ENCODE measurements around the gene IL37. TPM values are rescaled to one million over a fixed set of nuclear protein-coding genes. Genes with fewer than 3 reads are reported as not detected.
"Not testable (repeated sequence)": the region's sequence is repeated elsewhere in the genome, so short reads cannot be mapped to it uniquely, and the experiment has no call there.

Gene IL37
- total RNA-seq, 1 donor from 2014 or later = not detected

DNA sequence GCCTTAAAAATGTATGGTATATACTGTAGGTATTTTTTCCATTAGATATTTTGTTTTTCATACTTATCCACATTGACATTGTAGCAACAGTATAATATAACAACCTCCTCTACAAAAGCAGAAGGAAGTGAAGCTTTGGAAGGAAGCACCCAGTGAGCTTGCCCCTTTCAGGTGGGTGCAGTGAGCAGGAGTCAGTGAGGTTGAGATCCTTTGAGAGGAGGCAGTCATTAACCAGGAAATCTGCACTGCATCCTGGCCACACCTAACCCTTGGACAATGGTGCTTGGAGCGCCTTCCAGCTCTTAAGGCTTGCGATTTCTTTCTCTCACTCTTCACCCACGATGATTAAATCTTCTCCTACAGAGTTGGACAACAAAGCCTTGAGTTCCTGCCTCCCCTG lies 13.9 kb downstream of the IL37 start:
- no peak overlapping the region for H3K4me3 ChIP-seq
- ATAC-seq (peak; percentile 82), DNase-seq (no peak)
- no peak overlapping the region for H3K27ac ChIP-seq
- intact Hi-C loops (cut with DNase I) = no loop called here
- H3K9me3 ChIP-seq = no peaks in the 10 kb centered on the region
- H3K27me3 ChIP-seq = no peaks in the 10 kb centered on the region
- H3K36me3 ChIP-seq = no peaks in the 10 kb centered on the region
- TF ChIP-seq, protein P1, sequence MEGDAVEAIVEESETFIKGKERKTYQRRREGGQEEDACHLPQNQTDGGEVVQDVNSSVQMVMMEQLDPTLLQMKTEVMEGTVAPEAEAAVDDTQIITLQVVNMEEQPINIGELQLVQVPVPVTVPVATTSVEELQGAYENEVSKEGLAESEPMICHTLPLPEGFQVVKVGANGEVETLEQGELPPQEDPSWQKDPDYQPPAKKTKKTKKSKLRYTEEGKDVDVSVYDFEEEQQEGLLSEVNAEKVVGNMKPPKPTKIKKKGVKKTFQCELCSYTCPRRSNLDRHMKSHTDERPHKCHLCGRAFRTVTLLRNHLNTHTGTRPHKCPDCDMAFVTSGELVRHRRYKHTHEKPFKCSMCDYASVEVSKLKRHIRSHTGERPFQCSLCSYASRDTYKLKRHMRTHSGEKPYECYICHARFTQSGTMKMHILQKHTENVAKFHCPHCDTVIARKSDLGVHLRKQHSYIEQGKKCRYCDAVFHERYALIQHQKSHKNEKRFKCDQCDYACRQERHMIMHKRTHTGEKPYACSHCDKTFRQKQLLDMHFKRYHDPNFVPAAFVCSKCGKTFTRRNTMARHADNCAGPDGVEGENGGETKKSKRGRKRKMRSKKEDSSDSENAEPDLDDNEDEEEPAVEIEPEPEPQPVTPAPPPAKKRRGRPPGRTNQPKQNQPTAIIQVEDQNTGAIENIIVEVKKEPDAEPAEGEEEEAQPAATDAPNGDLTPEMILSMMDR (IDR thresholded peaks at IDR 0.05) = no peak
- H3K4me1 ChIP-seq = no peaks in the 10 kb centered on the region

DNA sequence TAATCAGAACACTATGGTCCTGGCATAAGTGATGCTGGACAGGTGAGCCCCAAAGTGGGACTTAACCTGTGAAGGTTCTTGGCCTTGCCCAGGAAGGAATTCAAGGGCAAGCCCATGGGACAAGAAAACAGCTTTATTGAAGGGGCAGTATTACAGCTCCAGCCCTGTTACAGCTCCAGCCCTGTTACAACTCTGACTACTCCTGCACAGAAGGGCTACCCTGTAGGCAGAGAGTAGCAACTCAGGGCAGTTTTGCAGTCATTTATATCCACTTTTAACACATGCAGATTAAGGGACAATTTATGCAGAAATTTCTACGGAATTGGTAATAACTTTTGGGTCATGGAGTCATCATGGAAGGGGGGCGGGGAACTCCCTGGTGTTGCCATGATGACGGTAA lies 15.7 kb downstream of the IL37 start:
- Histone ChIP-seq H3K27me3 (no peaks in the 10 kb centered on the region), H3K4me1 (no peaks in the 10 kb centered on the region), H3K4me3 (no peak overlapping the region), H3K36me3 (no peaks in the 10 kb centered on the region), H3K27ac (no peak overlapping the region), H3K9me3 (no peaks in the 10 kb centered on the region)
- DNase-seq (no peak), ATAC-seq (no peak)
- TF ChIP-seq, protein P1 (IDR thresholded peaks at IDR 0.05) = no peak
- intact Hi-C loops (cut with DNase I) = no loop called here

- intact Hi-C loops (cut with DNase I) = no loop called here
- DNase-seq (no peak), ATAC-seq (no peak)
- no peaks in the 10 kb centered on the region for H3K4me1 ChIP-seq
- no peak overlapping the region for H3K27ac ChIP-seq
- no peaks in the 10 kb centered on the region for H3K9me3 ChIP-seq
- no peak overlapping the region for H3K4me3 ChIP-seq
- no peaks in the 10 kb centered on the region for H3K36me3 ChIP-seq
- H3K27me3 ChIP-seq = no peaks in the 10 kb centered on the region
- TF ChIP-seq, protein P1 (IDR thresholded peaks at IDR 0.05) = no peak
Measured at GRCh38 chr2:112927745-112928144, 16.8 kb downstream of the IL37 start.

GRCh38 chr2:112933261-112933660 lies 22.3 kb downstream of the IL37 start:
- TF ChIP-seq, protein P1 (IDR thresholded peaks at IDR 0.05) = no peak
- ATAC-seq = no peak
- no peak overlapping the region for H3K27ac ChIP-seq
- intact Hi-C loops (cut with DNase I) = no loop called here
- H3K27me3 ChIP-seq = no peaks in the 10 kb centered on the region
- H3K9me3 ChIP-seq = no peaks in the 10 kb centered on the region
- no peak overlapping the region for H3K4me3 ChIP-seq
- no peaks in the 10 kb centered on the region for H3K36me3 ChIP-seq
- DNase-seq = no peak
- no peaks in the 10 kb centered on the region for H3K4me1 ChIP-seq

GRCh38 chr2:112934117-112934516 lies 23.2 kb downstream of the IL37 start:
- H3K4me1 ChIP-seq; intact Hi-C loops (cut with DNase I); DNase-seq; H3K36me3 ChIP-seq; H3K9me3 ChIP-seq; H3K27me3 ChIP-seq; H3K4me3 ChIP-seq; H3K27ac ChIP-seq; ATAC-seq: not testable (repeated sequence)

DNA sequence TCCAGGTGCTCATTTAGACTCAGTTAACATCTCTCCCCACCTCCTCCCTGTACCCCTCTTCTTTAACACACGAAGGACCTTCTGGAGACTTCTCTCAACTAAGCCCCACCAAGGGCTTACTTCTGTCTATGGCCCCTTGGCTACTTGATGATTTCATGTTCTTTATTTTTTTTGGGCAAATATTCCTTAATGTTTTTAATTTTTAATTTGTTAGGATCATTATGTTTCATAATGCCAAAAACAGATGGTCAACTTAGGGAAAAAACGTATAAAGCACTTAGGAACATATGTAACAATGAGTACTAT lies 25.9 kb downstream of the IL37 start:
- no peak for ATAC-seq
- TF ChIP-seq, protein P1 (IDR thresholded peaks at IDR 0.05) = no peak
- intact Hi-C loops (cut with DNase I) = no loop called here

More for the DNA sequence above, 25.9 kb downstream of the IL37 start:
- no peak overlapping the region for H3K27ac ChIP-seq
- H3K36me3 ChIP-seq = no peaks in the 10 kb centered on the region
- H3K27me3 ChIP-seq = no peaks in the 10 kb centered on the region
- DNase-seq = no peak
- no peaks in the 10 kb centered on the region for H3K9me3 ChIP-seq
- no peak overlapping the region for H3K4me3 ChIP-seq
- H3K4me1 ChIP-seq = no peaks in the 10 kb centered on the region
